ENCODE results near the gene IQSEC1.

Gene IQSEC1

DNA sequence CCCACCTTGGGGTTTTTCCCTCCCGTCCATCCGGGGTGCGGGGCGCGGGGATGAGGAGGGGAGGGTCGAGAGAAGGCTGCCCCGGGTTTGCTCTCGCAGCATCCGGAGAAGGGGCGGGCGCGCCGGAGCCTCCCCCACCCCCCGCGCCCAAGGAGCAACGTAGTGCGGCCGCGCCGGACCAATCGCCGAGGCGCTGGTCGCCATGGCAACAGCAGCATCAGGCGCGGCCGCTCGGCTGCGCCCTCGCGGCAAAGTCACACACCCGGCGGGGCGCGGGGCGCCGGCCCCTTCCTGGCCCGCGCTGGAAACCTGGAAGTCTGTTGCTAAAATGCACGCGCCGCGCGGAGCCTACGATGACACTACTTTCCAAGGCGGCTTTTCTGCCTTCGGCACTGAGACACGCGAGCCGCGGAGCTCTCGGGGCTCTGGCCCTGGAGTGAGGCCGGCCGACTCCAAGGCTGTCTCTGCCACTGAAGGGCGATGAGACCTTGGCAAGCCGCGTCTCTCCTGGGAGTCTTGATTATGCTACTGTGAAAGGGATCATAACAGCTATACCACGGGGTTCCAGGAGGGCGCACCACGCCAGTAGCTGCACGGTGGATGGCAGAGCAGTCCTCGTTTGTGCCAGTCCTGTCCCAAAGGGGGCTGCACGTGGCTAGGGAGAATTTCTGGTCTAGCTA lies at the start of gene IQSEC1:
Gene IQSEC1, minus strand, starts transcription at position 104 of the 680 bp plus-strand sequence. CDS start 415 bp downstream, outside the sequence.
- in situ Hi-C loops (cut with MboI; ENCODE audit: low sequenced_read_pairs), result no loop called here
- no peaks in the 10 kb centered on the region for H3K27me3 ChIP-seq (ENCODE audit: low read depth)
- DNase-seq (ENCODE audit: low spot score in 2 of 2), result no peak

DNA sequence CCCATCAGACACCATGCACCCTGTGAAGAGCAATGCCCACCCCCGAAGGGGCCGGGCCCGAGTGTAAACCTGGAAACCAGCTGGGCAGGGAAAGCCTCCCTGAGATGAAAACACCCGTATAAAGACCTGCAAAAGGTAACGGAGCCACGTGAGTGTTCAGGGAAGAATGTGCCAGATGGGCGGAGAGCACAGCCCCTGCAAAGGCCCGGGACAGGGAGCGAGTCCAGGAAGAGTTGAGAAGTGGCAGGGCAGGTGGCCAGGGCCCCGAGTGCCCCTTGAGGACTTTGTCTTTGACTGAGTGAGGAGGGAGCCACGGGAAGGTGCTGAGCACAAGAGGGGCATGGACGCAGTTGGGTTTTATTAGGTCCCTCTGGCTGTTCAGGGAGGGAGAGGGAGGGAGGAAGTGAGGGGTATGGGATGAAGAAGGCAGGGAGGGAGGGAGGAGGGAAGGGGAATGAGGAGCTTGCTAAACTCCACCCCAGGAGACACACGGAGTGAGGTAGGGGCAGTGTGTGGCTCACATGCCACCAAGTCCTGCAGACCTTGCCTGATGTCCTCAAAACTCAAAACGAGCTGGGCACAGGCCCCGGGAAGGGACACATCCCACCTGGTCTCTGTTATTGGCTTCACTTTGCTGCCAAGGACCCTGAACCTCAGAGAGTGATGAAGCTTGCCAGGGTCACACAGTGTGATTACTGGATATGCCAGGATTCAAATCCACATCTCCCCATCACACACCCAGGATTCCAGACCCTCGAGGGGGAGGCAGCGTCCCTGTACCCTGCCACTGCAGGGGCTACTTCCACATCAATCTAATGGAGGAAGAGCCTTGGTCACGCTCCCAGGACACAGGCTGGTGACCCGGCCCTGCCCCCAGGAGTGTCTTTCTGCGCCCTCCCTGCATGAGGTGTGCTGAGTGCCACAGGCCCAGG lies 49.1 kb upstream of the IQSEC1 start:
- Histone ChIP-seq H3K4me1 (no peaks in the 10 kb centered on the region), H3K27me3 (ENCODE audit: low read depth) (no peaks in the 10 kb centered on the region), H3K4me3 (no peak overlapping the region), H3K9me3 (no peaks in the 10 kb centered on the region), H3K36me3 (replicated peaks) (no peaks in the 10 kb centered on the region)
- DNase-seq (ENCODE audit: low spot score in 2 of 2), result no peak
- in situ Hi-C loops (cut with MboI; ENCODE audit: low sequenced_read_pairs), result no loop called here

More for the DNA sequence above, at the start of gene IQSEC1:
- H3K36me3 ChIP-seq (replicated peaks), result no peaks in the 10 kb centered on the region
- H3K4me3 ChIP-seq, result no peak within 1 kb of the TSS
- no peaks in the 10 kb centered on the region for H3K4me1 ChIP-seq
- no peaks in the 10 kb centered on the region for H3K9me3 ChIP-seq

DNA sequence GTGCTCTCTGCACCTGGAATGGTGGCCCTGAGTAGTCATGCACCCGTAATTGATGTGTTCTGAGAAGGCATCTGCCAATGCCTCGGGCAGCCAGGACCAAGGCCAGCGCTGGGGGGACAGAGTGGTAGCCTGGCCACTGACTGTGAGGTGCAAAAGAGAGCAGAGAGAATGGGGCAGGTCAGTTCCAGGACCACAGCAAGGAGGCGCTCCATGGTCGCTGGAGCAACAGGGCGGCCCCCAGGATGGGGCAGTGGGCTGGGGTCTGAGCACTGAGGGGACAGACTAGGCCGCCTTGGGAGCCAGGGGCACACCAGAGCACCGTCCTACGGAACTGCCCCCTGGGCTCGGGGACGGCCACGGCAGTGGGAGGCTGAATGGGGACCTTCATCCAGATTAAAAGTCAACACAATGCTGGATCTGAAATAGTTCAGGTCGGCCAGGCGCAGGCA lies 48.3 kb upstream of the IQSEC1 start:
- in situ Hi-C loops (cut with MboI; ENCODE audit: low sequenced_read_pairs), result no loop called here

DNA sequence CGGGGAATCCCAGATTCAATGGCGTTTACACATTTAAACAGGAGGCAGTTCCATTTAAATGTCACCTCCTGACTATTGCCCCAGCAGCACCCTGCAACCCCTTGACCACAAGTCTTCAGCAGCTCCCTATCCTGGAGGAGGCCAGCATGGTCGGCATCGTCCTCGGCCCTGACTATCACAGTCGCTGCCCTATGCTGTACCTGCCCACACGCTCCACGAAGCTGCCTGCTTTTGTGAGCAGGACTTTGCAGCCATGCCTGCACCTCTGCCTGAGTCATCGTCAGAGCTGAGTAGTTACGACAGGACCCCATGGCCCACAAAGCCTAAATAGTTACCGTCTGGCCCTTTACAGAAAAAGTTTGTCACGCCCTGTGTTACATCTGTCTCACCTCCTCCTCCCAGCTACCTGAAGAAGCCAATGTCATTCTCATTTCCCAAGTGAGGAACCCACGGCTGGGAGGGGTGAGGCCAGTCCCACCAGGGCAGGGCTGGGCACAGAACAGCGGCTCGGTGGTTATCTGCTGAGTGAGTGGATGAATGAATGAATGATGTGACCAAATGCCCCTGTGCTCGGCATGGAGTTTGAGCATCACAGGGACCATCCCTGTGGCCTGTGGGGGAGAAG lies 47.8 kb upstream of the IQSEC1 start:
- in situ Hi-C loops (cut with MboI; ENCODE audit: low sequenced_read_pairs), result no loop called here
- H3K4me3 ChIP-seq, result no peak overlapping the region
- H3K9me3 ChIP-seq, result no peaks in the 10 kb centered on the region
- no peak for DNase-seq (ENCODE audit: low spot score in 2 of 2)
- no peaks in the 10 kb centered on the region for H3K36me3 ChIP-seq (replicated peaks)
- no peaks in the 10 kb centered on the region for H3K4me1 ChIP-seq
- H3K27me3 ChIP-seq (ENCODE audit: low read depth), result no peaks in the 10 kb centered on the region

More for the DNA sequence above, 48.3 kb upstream of the IQSEC1 start:
- H3K9me3 ChIP-seq, result no peaks in the 10 kb centered on the region
- DNase-seq (ENCODE audit: low spot score in 2 of 2), result no peak
- H3K27me3 ChIP-seq (ENCODE audit: low read depth), result no peaks in the 10 kb centered on the region
- no peak overlapping the region for H3K4me3 ChIP-seq
- no peaks in the 10 kb centered on the region for H3K4me1 ChIP-seq
- H3K36me3 ChIP-seq (replicated peaks), result no peaks in the 10 kb centered on the region

DNA sequence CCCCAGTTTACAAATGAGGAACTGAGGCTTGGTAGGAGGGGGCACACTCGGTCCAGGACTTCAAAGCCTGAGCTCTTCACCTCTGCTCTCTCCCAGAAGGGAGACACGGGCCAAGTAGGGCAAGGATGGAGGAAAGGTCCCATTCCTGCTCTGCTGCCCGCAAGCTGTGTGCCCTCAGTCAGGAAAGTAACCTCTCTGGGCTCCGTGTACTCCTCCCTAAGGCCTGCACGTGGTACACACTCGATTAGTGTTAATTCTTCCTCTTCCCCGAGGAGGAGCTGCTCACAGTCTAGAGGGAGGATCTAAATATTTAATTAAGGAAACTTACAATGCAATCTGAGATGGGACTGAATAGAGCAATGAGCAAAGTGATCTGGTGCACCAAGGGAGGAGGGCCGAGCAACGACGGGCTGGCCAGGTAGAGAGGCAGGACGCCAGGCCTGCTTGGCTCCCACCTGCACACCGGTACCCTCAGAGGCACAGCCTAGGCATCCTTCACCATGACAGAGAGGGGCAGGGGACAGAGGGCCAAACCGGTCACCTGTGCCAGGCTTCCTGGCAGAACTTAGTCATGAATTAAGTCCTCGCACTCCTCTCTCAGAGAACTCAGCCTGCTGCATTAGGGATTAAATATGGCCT lies 47.2 kb upstream of the IQSEC1 start:
- no peak for DNase-seq (ENCODE audit: low spot score in 2 of 2)
- no peaks in the 10 kb centered on the region for H3K27me3 ChIP-seq (ENCODE audit: low read depth)
- H3K4me3 ChIP-seq, result no peak overlapping the region
- no peaks in the 10 kb centered on the region for H3K9me3 ChIP-seq
- no peaks in the 10 kb centered on the region for H3K36me3 ChIP-seq (replicated peaks)
- in situ Hi-C loops (cut with MboI; ENCODE audit: low sequenced_read_pairs), result no loop called here
- no peaks in the 10 kb centered on the region for H3K4me1 ChIP-seq

DNA sequence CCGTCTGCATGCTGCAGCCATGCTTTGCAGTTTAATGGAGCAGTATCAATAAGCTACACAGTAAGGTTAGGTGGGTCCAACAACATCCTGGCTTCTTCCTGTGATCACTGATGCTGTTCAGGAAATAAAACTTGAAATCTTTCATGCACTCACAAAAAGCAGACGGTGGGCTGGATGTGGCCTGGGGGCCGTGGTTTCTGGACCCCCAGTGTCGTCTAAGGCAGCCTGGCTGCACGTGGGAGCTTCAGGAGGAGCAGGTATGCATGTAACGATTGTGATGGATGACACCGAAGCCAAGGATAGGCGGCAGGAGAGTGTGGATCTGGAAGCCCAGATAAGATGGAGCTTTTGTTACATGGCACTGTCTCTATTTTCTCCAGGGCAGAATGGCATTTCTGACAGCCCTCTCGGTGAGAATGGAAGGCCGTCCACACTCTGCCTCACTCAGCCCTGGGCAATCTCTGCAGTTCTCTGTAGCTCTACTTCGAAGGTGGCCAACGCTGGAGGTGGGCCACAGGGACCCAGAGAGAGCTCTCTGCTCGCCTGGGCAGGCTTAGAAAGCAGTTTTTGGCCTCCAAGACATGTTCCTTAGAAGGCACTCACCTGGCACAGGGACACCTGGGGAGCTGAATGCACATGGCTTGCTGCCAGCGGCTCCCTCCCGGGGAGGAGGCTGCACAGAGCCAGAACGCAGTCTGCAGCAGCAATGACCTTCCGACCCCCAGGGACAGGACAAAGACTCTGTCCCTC lies 46.4 kb upstream of the IQSEC1 start:
- Histone ChIP-seq H3K4me1 (no peaks in the 10 kb centered on the region), H3K36me3 (replicated peaks) (no peaks in the 10 kb centered on the region), H3K4me3 (no peak overlapping the region), H3K27me3 (ENCODE audit: low read depth) (no peaks in the 10 kb centered on the region), H3K9me3 (no peaks in the 10 kb centered on the region)
- no peak for DNase-seq (ENCODE audit: low spot score in 2 of 2)
- in situ Hi-C loops (cut with MboI; ENCODE audit: low sequenced_read_pairs), result no loop called here

DNA sequence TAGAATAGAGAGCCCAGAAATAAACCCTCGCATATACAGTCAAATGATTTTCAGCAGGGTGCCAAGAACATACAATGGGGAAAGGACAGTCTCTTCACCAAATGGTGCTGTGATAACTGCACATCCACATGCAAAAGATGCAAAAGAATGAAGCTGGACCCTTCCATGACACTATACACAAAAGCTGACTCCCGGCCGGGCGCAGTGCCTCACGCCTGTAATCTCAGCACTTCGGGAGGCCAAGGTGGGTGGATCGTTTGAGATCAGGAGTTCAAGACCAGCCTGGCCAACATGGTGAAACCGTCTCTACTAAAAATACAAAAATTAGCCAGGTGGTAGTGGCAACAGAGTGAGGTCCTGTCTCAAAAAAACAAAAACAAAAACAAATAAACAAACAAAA lies 43.2 kb upstream of the IQSEC1 start:
- Histone ChIP-seq H3K27me3 (ENCODE audit: low read depth) (no peaks in the 10 kb centered on the region), H3K4me3 (no peak overlapping the region), H3K36me3 (replicated peaks) (no peaks in the 10 kb centered on the region), H3K4me1 (no peaks in the 10 kb centered on the region), H3K9me3 (no peaks in the 10 kb centered on the region)
- in situ Hi-C loops (cut with MboI; ENCODE audit: low sequenced_read_pairs), result no loop called here
- DNase-seq (ENCODE audit: low spot score in 2 of 2), result no peak

DNA sequence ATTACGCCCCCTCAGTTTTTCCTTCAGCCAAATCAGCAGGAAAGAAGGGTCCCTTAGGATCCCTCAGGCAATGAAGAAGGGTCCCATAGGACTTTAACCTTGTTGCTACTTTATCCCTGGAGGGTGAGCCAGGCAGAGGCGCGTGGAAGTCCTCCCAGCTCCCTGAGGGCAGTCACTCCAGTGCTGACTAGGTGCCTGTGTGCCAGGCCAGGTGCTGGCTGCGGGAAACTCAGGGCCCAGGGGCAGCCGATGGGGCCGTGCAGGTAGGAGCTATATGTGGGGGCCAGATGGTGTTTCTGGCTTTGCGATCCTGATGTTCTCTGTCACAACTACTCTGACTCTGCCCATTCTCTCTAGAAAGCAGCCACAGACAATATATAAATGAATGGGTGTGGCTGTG lies 42.8 kb upstream of the IQSEC1 start:
- DNase-seq (ENCODE audit: low spot score in 2 of 2), result no peak
- in situ Hi-C loops (cut with MboI; ENCODE audit: low sequenced_read_pairs), result no loop called here
- Histone ChIP-seq H3K4me1 (no peaks in the 10 kb centered on the region), H3K27me3 (ENCODE audit: low read depth) (no peaks in the 10 kb centered on the region), H3K4me3 (no peak overlapping the region), H3K36me3 (replicated peaks) (no peaks in the 10 kb centered on the region), H3K9me3 (no peaks in the 10 kb centered on the region)

DNA sequence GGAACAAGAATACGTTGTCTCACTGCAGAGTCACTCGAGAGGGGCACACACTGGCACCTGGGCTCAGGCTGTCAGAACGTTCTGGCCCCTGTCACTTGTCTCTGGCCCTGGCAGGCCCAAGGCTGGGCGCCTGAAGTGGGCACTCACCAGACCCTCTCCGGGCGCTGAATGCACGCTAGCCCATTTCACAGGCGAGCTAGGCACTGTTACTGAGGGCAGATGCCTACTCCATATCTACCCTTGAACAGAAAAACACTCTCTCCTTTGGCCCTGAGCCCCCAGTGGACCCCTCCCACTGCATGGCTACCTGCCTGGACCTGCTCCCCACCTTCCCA lies 42.3 kb upstream of the IQSEC1 start:
- H3K36me3 ChIP-seq (replicated peaks), result no peaks in the 10 kb centered on the region
- H3K4me1 ChIP-seq, result no peaks in the 10 kb centered on the region
- no peaks in the 10 kb centered on the region for H3K27me3 ChIP-seq (ENCODE audit: low read depth)
- no peak for DNase-seq (ENCODE audit: low spot score in 2 of 2)
- in situ Hi-C loops (cut with MboI; ENCODE audit: low sequenced_read_pairs), result no loop called here
- no peak overlapping the region for H3K4me3 ChIP-seq
- no peaks in the 10 kb centered on the region for H3K9me3 ChIP-seq

DNA sequence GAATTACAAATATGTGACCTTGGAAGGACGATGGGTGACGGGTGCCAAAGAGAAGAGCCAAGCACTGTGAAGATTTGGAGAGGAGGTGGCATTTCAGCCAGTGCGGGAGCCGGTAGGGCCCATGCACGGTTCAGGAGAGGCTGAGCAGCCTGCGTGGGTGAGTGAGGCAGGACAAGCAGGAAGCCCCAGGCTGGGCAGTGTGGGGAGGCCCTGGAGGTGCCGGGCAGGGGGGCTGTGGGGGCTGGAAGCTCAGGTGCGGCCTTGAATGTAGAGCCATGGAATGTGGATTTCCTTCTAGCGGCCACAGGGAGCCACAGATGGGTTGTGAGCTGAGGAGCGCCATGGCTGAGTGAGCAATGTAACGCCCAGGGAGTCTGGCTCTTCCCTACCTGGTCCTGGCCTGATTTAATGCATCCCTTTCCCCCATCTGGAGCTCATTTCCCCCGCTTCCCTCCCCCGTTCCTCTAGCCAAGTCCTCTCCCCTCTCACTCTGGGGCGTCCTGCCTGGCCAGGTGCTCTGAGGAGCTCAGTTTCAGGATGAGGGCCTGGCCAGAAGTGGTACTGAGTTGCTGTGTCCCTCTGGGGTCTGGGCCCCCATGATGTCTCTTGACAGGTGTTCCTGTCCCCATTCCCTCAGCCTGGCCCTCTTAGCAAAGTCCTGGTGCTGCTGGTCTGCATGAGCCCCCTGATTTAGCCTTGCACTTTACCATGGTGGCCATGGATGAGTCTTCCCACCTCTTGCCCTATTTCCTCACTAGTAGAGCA lies 41.8 kb upstream of the IQSEC1 start:
- no peaks in the 10 kb centered on the region for H3K36me3 ChIP-seq (replicated peaks)
- no peak overlapping the region for H3K4me3 ChIP-seq
- in situ Hi-C loops (cut with MboI; ENCODE audit: low sequenced_read_pairs), result no loop called here
- no peak for DNase-seq (ENCODE audit: low spot score in 2 of 2)
- H3K27me3 ChIP-seq (ENCODE audit: low read depth), result no peaks in the 10 kb centered on the region
- H3K4me1 ChIP-seq, result no peaks in the 10 kb centered on the region
- no peaks in the 10 kb centered on the region for H3K9me3 ChIP-seq

DNA sequence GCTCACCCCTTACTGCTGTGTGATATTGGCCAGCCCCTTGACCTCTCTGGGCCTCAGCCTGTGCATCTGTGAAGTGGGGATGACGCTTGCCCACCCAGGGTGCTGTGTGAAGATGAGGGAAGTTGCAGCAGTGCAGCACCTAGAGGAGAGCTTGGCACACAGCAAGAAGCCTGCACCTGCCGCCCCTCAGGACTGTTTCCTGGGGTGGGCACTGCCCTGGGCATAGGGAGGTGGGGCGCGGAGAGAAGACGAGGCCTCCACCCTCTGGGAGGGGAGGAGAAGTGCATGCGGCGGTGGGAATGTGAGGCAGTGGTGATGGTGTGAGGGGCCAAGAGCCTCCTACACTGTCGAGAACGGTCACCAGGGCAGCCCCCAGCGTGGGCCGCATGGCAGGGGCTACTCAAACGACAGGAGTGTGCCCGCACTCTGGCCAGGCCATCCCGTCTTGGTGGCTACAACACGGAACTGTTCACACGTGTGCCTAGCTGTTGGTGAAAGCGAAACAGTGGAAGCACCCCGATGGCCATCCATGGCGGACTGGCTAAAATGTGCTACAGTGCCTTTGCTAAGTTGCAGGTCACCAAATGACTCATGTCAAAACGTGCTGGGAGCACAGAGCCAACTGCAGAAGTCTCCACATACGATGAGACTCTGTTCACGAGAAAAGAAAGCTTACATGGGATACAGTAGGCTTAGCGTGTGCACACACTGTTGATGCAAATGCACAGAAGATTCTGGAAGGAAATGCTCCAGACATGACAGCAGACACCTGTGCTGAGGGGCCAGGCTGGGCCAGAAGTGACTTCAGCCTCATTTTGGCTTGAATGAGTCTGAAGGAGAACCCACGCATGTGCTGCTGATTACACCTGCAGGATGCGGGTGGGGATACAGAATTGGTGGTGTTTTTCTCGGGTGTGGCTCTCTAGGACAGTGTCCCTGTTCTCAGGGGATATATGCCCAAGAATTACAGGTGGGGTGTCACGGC lies 40.4 kb upstream of the IQSEC1 start:
- Histone ChIP-seq H3K4me3 (no peak overlapping the region), H3K27me3 (ENCODE audit: low read depth) (no peaks in the 10 kb centered on the region), H3K4me1 (no peaks in the 10 kb centered on the region), H3K9me3 (no peaks in the 10 kb centered on the region), H3K36me3 (replicated peaks) (no peaks in the 10 kb centered on the region)
- DNase-seq (ENCODE audit: low spot score in 2 of 2), result no peak
- in situ Hi-C loops (cut with MboI; ENCODE audit: low sequenced_read_pairs), result no loop called here

Data from HAP-1 (cell line).